Left hindlimb (tissue), 1 donor: Measurements from ENCODE around the gene CDC23.
"Not testable (repeated sequence)": the region's sequence is repeated elsewhere in the genome, so short reads cannot be mapped to it uniquely, and the experiment has no call there.

Experiments
- DNase-seq: peaks from one replicate; pipeline ENCODE4 v3.0.0-alpha.2; 2018

Gene CDC23

GRCh38 chr5:138213161-138214029 is at the start of gene CDC23:
Gene CDC23 (minus strand): TSS chr5:138213323. CDS start chr5:138213312, 11 bp downstream.
- DNase-seq, result peak; percentile 96

GRCh38 chr5:138258704-138259292 is 45.7 kb upstream of the CDC23 start:
- DNase-seq, result no peak

GRCh38 chr5:138257583-138257982 is 44.5 kb upstream of the CDC23 start:
- no peak for DNase-seq

GRCh38 chr5:138252944-138253343 is 39.8 kb upstream of the CDC23 start:
- DNase-seq, result no peak

GRCh38 chr5:138247800-138248199 is 34.7 kb upstream of the CDC23 start:
- not testable (repeated sequence) for DNase-seq

- DNase-seq, result no peak
These were observed 33.7 kb upstream of the CDC23 start for GRCh38 chr5:138246822-138247221.

- no peak for DNase-seq
These were observed 33.2 kb upstream of the CDC23 start for GRCh38 chr5:138246334-138246733.

GRCh38 chr5:138245717-138246116 is 32.6 kb upstream of the CDC23 start:
- no peak for DNase-seq

GRCh38 chr5:138243794-138244193 is 30.7 kb upstream of the CDC23 start:
- DNase-seq, result no peak

- peak; percentile 50 for DNase-seq
These were observed 28.8 kb upstream of the CDC23 start for GRCh38 chr5:138241688-138242571.

GRCh38 chr5:138240650-138241385 is 27.7 kb upstream of the CDC23 start:
- no peak for DNase-seq

- DNase-seq, result no peak
These were observed 24.9 kb upstream of the CDC23 start for GRCh38 chr5:138238034-138238433.

- DNase-seq, result no peak
These were observed 21.5 kb upstream of the CDC23 start for GRCh38 chr5:138234651-138235050.

GRCh38 chr5:138233280-138233679 is 20.2 kb upstream of the CDC23 start:
- DNase-seq, result no peak

GRCh38 chr5:138230981-138231589 is 18.0 kb upstream of the CDC23 start:
- DNase-seq, result no peak

GRCh38 chr5:138230261-138230660 is 17.1 kb upstream of the CDC23 start:
- DNase-seq, result no peak

GRCh38 chr5:138229387-138229786 is 16.3 kb upstream of the CDC23 start:
- no peak for DNase-seq

GRCh38 chr5:138226910-138227309 is 13.8 kb upstream of the CDC23 start:
- DNase-seq, result no peak

GRCh38 chr5:138224712-138225111 is 11.6 kb upstream of the CDC23 start:
- no peak for DNase-seq

GRCh38 chr5:138223532-138223931 is 10.4 kb upstream of the CDC23 start:
- DNase-seq, result no peak

GRCh38 chr5:138216799-138217198 is 3.7 kb upstream of the CDC23 start:
- no peak for DNase-seq

GRCh38 chr5:138212828-138213160 is 329 bp downstream of the CDC23 start:
- no peak for DNase-seq
